Hindlimb muscle (tissue), 1 donor: ENCODE measurements around the gene CDH16. TPM values are rescaled to one million over a fixed set of nuclear protein-coding genes. Genes with fewer than 3 reads are reported as not detected.
A peak's percentile ranks its signal among the peaks of the same experiment; 100 is the strongest.
"Not testable (repeated sequence)": the region's sequence is repeated elsewhere in the genome, so short reads cannot be mapped to it uniquely, and the experiment has no call there.

ENCODE experiments used
- DNase-seq: peaks from one replicate; pipeline ENCODE4 v3.0.0-alpha.2; 2013
- polyA plus RNA-seq: library from polyadenylated mRNA; unstranded; fragments of 120-200 nt; gene quantifications from one replicate; pipeline ENCODE4 v1.2.1, GENCODE V29; 2013; ENCODE audit not compliant: insufficient read length

CDH16 gene
- not detected for polyA plus RNA-seq

GRCh38 chr16:66918803-66919568 is at the start of gene CDH16:
TSS of gene CDH16 (minus strand) at chr16:66918885. CDS start at chr16:66918065, 820 bp downstream.
- DNase-seq, result no peak

- DNase-seq, result no peak
Measured at GRCh38 chr16:66964049-66964448, 45.4 kb upstream of the CDH16 start.

- DNase-seq, result no peak
Measured at GRCh38 chr16:66961914-66962313, 43.2 kb upstream of the CDH16 start.

GRCh38 chr16:66961065-66961744 is 42.5 kb upstream of the CDH16 start, which contains the start of gene CES3:
TSS of gene CES3 (plus strand) at chr16:66961266. CDS start at chr16:66961308, 42 bp downstream.
- no peak for DNase-seq

GRCh38 chr16:66960270-66960669 is 41.6 kb upstream of the CDH16 start:
- no peak for DNase-seq

- no peak for DNase-seq
Measured at GRCh38 chr16:66959704-66960161, 41.0 kb upstream of the CDH16 start.

- no peak for DNase-seq
Measured at GRCh38 chr16:66958857-66959703, 40.4 kb upstream of the CDH16 start.

GRCh38 chr16:66956154-66956457 is 37.4 kb upstream of the CDH16 start:
- not testable (repeated sequence) for DNase-seq

- not testable (repeated sequence) for DNase-seq
Measured at GRCh38 chr16:66955363-66956153, 36.9 kb upstream of the CDH16 start.

- DNase-seq, result peak; percentile 70
Measured at GRCh38 chr16:66954097-66954659, 35.5 kb upstream of the CDH16 start.

GRCh38 chr16:66953462-66954096 is 34.9 kb upstream of the CDH16 start:
- no peak for DNase-seq

- DNase-seq, result no peak
Measured at GRCh38 chr16:66952430-66953110, 33.9 kb upstream of the CDH16 start.

- no peak for DNase-seq
Measured at GRCh38 chr16:66950971-66951790, 32.5 kb upstream of the CDH16 start.

- DNase-seq, result no peak
Measured at GRCh38 chr16:66950437-66950836, 31.8 kb upstream of the CDH16 start.

GRCh38 chr16:66949472-66949871 is 30.8 kb upstream of the CDH16 start:
- DNase-seq, result no peak

GRCh38 chr16:66948837-66949225 is 30.1 kb upstream of the CDH16 start:
- DNase-seq, result no peak

GRCh38 chr16:66948134-66948836 is 29.6 kb upstream of the CDH16 start:
- no peak for DNase-seq

- peak; percentile 74 for DNase-seq
Measured at GRCh38 chr16:66947302-66948065, 28.8 kb upstream of the CDH16 start.
